Testis (tissue), 2 donors: ENCODE measurements around the gene TNFRSF4.

Experiments used
- POLR2A ChIP-seq: fragments of 450-650 bp; IDR thresholded peaks from one replicate; pipeline ENCODE4 v1.6.1; 2017; ENCODE audit warnings: antibody characterized with exemption, mild to moderate bottlenecking, moderate library complexity
- TF ChIP-seq, protein P1 (sequence below), 3 experiments: fragments of 450-650 bp in 2 of 3; fragments of 200-600 bp in 1 of 3; sonication (generic) in 1 of 3; IDR thresholded peaks; one replicate each; pipeline ENCODE4 v1.5.1; 2016 to 2019; ENCODE audit warnings: antibody characterized with exemption in 3 of 3, mild to moderate bottlenecking in 2 of 3, moderate library complexity in 1 of 3

- TF ChIP-seq, protein P1, sequence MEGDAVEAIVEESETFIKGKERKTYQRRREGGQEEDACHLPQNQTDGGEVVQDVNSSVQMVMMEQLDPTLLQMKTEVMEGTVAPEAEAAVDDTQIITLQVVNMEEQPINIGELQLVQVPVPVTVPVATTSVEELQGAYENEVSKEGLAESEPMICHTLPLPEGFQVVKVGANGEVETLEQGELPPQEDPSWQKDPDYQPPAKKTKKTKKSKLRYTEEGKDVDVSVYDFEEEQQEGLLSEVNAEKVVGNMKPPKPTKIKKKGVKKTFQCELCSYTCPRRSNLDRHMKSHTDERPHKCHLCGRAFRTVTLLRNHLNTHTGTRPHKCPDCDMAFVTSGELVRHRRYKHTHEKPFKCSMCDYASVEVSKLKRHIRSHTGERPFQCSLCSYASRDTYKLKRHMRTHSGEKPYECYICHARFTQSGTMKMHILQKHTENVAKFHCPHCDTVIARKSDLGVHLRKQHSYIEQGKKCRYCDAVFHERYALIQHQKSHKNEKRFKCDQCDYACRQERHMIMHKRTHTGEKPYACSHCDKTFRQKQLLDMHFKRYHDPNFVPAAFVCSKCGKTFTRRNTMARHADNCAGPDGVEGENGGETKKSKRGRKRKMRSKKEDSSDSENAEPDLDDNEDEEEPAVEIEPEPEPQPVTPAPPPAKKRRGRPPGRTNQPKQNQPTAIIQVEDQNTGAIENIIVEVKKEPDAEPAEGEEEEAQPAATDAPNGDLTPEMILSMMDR (IDR thresholded peaks at IDR 0.05), result no peak
- TF ChIP-seq POLR2A, result no peak
These were observed 40.0 kb downstream of the TNFRSF4 start, which contains the start of gene TTLL10 for GRCh38 chr1:1173793-1174415.
